Activated gamma-delta T cell treated with anti-CD3 and anti-CD28 coated beads, Interleukin-2, amount 50 U/mL, for 16 hours (primary cell): ENCODE measurements around the gene KLC1.
A peak's percentile ranks its signal among the peaks of the same experiment; 100 is the strongest.

Experiments
- DNase-seq: peaks from one replicate; pipeline ENCODE4 v3.0.0-alpha.2; 2020; ENCODE audit warnings: low read depth

KLC1 gene

DNA sequence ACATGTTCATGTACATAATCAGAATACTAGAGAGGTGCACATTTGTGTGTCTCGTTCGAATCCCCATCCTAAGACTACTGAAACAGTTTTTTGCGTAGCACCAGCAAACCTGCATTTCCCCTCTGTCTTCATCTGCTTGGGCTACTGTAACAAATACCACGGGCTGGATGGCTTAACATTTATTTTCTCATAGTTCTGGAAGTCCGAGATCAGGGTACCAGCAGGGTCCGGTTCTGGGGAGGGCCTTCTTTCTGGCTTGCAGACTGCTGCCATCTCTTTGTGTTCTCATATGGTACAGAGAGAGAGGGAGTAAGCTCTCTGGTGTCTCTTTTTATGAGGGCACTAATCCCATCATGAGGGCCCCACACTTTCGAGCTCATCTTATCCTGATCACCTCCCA, 30.6 kb downstream of the KLC1 start:
- DNase-seq: no peak

DNA sequence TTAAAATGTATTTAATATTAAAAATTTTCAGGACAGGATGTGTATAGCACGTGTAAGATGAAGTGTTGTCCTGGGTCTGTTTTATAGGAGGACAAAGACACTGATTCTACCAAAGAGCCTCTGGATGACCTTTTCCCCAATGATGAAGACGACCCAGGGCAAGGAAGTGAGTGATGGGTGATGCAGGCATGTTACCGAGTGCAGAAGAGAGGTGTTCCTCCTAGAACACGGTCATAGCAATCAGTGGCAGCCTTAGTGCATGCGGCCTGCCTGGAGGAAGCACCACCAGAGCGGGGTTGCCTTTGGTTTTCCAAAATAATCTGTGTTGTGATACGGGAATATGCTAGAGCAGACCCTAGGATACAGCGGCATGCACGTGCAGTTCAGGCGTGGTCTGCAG, 33.0 kb downstream of the KLC1 start:
- no peak for DNase-seq

DNA sequence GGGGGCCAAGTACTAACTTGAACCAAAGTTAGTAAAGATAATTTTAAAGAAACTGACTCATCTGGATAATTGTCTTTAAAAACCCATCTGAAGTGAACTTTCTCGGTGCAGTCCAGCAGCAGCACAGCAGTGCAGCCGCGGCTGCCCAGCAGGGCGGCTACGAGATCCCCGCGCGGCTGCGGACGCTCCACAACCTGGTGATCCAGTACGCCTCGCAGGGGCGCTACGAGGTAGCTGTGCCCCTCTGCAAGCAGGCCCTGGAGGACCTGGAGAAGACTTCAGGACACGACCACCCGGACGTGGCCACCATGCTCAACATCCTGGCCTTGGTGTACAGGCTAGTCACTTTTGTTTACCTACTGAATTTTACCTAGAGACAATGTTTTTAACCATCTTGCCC, 33.6 kb downstream of the KLC1 start:
- no peak for DNase-seq

DNA sequence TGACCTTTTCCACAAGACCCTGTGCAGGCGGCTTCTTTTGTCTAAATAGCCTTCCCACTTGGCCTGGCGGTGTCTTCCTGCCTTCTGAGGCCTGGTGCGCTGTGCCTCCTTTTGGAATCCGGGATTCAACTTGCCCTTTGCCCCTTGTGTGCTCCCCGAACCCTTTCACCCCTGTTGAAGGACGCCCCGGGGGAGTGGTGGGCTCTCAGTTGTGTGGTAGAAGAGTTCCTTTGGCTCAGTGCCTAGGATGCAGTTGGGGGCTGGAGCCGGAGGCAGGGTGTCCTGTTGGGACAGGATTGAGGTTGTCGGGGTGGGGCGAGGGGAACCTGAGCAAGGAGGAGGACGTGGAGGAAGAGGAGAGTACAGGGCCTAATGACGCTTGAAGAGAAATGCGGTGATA, 34.5 kb downstream of the KLC1 start:
- DNase-seq: no peak

DNA sequence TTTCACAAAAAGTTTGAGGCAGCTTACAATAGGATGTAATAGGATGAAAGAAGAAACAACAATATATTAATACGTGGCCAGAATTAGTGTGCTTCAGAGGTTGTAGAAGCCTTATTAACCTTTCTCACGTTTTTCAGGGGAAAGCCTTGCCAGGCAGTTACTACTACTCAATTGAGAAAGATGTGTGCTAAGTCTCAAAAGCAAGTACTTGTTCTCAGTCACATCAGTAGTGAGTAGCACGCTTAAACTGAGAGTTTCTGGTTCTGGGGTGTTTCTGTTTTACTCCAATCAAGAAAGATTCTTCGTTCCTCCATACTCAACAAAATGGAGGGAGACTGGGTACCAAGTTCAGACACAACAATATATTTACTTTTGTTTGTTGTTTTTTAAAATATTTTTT, 38.7 kb downstream of the KLC1 start:
- no peak for DNase-seq

DNA sequence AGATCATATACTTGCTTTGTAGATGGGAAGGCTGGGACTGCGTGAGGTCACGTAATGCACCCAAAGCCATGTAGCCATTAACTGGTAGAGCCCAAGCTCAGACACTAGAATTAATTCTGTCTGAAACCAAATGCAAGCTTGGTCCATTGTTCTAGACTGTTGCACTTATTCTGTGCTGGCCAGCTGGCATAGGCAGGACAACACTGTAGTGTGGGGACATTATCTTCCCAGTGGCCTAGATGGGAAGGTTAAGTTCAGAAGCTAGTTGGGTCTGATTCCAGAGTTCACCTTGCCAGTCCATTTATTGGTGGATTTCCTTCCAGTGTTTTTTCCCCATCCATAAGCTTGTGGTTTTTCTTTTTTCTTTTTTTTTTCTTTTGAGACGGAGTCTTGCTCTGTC, 39.1 kb downstream of the KLC1 start:
- DNase-seq: no peak

DNA sequence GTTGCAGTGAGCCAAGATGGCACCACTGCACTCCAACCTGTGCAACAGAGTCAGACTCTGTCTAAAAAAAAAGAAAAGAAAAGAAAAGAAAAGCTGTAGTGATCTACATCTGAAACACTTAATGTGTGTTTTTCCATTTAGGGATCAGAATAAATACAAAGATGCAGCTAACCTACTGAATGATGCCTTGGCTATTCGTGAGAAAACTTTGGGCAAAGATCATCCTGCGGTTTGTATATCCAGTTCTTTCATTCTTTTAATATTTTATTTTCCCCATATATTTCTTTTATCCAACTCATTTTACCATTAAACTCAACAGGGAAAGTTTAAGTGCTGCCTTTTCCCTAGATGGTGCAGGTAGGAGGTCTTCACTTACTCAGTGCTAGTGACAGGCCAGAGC, 40.4 kb downstream of the KLC1 start:
- no peak for DNase-seq

DNA sequence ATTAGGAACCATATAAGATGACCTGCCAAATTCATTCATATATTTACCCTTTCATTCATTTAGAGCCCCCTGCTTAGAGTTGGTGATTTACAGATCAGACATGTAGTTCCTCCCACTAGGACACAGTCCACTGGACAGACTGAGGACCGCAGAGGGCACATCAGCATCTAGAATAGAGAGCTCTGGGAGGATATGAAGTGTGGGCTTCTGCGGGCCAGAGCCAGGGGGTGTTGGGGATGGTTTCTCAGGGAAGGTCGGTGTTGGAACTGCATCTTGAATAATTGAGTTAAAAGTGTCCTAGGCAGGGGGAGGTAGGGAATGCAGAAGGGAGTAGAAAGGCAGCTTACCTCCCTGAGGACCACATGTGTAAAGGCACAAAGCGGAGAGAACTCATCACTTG, 42.9 kb downstream of the KLC1 start:
- no peak for DNase-seq

DNA sequence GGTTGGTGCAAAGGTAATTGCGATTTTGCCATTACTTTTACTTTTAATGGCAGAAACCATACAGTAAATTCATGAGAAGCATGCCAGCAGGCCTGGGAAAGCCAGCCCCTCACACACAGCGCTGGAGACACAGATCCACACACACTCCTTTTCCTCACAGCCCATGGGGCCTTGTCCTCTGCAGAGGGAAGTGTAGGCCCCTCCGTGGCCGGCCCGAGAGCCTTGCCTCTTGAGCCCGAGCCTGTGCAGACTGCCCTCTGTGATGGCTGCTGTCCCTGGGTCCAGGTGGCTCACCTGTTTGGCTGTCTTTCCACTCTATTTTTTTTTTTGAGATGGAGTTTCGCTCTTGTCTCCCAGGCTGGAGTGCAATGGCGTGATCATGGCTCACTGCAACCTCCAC, 46.9 kb downstream of the KLC1 start:
- no peak for DNase-seq

DNA sequence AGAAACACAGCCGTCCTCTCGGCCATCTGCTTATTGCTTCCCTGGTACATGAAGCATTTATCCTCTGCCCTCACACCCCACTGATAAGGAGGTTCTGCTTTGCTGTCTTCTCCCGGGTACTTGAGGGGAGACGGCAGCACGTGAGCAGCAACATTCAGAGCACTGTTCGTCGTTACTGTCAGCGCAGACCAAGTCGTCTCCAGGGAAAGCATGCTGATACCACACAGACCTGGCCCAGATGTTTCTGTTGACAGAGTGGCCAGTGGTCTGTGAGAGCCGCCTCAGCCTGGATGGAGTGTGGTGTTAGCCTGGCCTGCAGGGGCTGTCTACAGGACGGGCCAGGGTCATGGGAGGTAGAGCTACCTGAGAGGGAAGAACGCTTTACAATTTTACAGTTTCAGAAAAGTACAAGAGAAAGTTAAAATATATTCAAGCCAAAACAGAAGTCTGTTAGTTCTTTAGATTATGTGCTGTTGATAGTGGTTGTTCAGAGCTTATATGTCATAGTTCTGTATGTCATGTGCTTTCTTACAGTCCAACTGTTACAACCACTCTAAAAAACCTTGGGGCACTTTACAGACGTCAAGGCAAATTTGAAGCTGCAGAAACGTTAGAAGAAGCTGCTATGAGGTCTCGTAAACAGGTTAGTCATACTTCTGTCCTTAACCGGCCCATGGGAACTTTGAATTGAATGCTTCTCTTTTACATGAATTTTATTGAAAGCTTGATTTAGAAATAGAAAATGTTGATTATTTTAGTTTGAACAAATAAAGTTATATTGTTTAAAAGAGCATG, 48.1 kb downstream of the KLC1 start:
- DNase-seq: no peak

DNA sequence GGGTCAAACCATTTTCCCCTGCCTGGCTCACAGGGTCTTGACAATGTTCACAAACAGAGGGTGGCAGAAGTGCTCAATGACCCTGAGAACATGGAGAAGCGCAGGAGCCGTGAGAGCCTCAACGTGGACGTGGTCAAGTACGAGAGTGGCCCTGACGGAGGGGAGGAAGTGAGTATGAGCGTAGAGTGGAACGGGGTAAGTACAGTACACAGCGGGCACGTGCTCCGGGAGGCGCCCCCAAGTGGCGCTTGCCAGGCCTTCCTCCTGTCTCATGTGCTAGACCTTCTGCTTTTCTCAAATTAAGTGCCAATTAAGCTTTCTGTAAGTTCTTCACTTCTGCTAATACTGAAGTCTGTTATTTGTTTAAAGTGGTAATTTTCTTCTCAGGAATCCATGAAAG, 50.3 kb downstream of the KLC1 start:
- peak; percentile 17 for DNase-seq

DNA sequence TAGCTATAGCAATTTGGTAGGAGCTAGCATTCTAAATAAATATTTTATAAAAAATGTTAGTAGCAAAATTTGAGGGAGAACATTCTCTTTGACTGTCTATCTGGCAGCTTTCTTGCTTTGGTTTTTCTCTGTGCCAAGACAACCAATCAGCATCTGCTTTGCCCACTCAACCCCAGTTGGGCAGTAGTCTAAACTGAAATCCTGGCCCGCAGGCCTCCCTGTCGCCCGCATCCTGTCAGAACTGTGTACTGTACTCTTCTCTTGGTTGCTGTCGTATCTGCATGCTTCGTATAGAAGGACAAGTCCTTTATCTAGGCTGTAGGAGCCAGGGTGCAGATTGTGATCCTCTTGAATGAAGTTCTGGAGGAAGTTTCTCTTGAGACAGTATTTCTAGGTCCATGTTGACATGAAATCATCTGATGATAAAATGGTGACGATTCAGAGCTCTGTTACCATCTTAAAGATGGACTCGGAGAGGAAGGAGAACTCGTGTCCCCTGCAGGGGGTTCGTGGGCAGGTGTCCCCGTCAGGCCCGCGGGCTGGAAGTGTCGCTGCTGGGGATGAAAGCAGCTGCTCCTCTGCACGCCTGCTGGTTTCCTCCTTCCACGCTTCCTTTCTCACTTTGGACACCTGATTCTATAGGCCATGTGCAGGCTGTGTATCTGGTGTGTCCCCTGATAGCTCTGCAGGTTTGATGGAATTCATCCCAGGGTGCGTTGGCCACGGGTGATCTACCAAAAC, 51.6 kb downstream of the KLC1 start:
- DNase-seq: no peak

DNA sequence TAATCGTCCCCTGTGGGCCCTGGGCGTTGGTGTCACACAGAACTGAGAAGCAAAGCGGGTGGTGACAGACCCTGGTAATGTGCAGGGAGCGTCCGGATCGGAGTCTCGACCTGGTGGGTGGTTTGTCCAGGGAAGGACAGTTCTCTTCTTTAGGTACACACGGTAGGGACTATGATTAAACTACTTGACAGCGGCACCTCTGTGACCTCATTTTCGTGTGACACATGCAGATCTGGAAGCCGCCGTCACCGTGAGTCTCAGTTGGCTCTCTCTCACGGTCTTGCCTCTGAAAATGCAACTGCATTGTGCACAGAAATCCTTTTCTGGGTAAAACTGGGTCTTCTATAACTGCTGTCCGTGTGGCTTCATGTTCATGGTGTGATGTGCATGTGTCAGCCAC, 54.1 kb downstream of the KLC1 start:
- DNase-seq: no peak

DNA sequence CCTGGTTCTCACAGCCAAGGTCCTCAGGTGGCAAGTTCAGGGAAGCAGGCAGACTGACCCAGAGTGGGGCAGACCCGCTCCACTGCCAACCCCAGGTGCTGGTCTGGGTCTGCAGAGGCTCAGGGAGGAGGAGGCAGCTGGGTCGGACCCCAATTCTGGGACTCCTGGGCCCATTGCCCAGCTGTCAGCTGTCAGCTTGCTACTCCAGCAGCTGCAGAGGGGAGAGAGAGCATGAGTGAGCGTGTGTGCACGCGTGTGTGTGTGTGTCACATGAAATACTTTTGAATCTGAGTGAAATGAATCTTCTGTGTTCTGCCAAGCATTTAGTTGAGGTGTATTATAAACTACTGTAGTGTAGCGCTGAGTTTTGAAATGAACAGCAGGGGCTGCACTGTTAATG, 55.5 kb downstream of the KLC1 start:
- DNase-seq: no peak

DNA sequence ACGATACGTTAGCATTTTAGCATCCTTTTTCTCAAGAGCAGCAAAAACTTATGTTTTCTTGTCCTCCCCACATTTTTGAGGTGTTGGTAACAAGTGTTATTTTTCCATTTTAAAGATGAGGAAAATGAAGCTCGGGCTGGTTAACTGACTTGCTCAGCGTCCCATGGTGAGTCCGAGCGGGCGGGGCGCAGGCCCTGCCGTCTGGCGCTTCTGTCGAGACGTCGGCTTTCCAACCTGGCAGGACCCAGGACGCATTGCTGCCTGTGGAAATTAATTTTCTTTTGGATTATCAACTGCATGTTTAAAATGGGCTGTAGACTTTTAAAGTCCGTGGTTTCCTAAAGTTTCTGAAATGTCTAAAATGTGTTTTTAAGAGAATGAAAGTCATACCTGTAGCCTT, 55.9 kb downstream of the KLC1 start:
- no peak for DNase-seq

DNA sequence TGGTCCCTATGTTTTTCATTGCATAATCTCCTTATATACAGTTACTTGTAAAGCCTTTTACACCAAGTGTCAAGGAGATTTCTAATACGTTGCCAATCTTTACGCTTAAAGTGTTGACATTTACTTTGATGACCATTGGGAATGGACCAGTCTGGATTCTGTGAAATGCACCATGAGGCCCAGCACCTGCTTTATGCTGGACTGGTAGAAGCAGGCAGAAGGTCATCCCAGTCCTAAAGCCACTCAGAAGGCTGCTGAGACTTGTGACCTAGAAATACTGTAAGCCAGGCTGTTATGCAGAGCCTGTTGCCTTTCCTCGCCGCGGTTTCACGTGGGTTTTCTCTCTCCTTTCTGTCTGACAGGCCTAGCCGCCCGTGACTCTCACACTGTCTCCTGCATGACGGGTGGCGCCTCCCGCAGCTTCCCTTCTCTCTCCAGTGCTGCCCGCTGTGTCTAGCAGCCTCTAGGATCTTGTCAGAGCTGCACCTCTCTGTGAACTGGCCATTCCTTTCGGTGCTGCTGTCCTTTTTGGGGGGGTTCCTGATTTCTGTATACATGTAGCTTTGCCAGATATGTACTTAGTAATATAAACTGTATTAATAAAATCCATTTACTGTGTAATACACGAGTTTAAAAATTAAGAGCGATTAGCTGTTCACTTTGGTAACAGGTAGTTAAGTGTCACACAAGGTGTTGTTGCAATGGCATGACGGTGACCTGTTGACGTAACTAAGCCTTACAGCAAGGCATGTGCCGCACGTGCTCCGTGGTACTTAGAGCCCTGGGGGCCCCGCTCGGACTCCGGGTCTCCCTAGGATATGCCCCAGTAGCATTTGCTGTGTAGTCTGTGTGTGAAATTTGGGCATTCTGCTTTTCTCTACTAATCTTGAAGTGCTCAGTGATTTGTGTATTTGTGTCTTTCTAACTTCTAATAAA, 56.5 kb downstream of the KLC1 start:
- no peak for DNase-seq

DNA sequence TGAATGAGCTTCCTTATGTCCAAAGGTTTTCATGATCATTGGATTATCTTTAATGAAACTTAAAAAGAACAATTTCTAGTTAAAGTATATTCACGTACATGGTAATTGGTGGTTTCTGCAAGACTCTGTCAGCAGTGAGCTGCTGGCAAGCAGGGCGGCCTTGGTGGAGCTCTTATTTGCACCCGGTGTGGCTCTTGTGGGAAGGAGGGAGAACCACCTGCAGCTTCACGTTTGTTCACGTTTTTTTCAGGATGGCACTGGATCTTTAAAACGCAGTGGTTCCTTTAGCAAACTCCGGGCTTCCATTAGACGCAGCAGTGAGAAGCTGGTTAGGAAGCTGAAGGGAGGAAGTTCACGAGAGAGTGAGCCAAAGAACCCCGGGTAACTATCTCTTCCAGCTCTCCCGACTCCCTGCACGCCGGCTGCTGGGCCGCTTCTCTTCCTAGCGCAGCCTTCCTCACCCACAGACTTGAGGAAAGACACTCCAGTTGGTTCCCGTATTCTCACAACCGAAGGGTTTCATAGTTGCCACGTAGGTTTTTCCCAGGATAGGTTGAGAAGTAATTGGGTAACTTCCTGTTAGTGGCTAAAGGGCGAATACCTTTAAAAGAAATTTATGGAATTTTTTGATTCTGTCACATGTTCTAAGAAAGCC, 57.9 kb downstream of the KLC1 start:
- DNase-seq: no peak

DNA sequence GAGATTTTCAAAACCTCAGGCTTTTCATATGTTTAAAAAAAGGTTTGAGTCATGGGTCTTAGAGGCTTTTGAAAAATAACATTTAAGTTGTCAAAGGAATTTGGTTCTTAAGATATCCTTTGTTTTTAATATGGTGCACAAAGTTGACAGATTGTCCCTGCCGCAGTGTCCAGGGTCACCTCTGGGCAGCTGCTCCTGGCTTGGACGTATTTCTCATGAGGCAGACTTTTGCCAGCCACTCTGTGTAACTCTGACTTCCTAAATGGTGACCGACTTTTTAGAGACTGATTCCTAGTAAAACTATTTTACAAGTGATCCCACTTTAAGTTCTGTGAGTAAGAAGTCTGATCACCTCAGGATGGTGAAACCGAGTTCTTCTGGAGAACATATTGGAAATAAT, 58.7 kb downstream of the KLC1 start:
- no peak for DNase-seq

DNA sequence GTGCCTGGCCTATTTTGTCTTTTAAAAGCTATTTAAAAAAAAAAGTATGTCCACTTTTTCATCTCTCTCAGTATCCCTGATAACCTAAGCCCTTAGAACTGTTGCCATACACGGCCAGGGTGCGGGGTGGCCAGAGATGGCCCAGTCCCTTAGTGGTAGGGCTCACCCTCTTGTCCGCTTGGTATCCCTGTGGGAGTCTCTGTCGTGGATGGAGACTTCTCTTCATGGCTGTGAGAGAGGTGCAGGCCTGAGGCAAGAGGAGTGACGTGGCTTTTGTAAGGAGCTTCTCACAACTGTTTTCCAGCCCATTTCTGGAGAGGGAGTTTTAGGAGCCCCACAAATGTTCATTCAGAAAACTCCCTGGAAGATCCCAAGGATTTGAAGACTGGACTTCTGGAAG, 59.4 kb downstream of the KLC1 start:
- DNase-seq: no peak

DNA sequence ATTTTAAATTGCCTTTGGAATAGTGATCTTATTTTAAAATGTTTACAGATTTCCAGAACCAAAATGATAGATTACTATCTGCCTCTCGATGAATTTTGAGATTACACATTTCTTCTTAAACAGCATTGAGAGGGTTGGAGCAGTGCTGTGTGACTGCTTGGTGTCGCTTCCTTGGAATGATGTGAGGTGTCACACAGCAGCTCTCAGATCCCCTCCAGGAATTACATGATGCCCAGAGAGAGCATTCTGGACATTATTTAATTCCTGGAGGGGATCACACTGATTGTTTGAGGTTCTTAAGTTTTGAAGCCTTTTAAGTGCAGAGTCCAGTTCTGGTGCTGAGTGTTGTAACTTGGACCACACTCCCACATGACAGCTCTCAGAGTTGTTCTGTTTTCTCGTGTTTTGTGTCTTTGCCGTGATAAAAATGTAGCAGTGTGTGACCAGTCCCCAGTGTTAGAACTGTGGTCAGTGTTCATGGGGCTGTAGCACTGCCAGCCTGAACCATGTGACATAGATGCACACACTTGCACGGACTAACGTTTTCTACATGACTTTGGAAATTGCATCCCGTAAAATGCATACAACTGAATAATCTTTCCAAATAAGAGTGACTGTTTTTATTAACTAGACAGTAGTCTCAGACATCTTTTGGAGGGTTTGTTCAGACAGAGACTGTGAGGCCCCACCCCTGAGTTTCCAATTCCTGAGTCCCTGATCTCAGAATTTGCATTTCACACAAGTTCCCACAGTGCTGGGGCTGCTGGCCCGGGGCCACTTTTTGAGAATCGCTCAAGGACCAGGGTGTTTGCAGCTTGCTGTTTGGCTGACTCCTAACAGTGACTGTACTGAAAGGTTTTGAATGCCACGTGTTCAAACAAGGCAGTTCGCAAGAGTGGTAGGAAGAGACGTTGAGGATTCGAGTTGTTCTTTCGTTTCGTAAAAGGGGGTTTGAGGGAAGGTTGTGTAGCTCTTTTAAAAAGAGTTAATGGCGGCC, 60.2 kb downstream of the KLC1 start:
- no peak for DNase-seq

DNA sequence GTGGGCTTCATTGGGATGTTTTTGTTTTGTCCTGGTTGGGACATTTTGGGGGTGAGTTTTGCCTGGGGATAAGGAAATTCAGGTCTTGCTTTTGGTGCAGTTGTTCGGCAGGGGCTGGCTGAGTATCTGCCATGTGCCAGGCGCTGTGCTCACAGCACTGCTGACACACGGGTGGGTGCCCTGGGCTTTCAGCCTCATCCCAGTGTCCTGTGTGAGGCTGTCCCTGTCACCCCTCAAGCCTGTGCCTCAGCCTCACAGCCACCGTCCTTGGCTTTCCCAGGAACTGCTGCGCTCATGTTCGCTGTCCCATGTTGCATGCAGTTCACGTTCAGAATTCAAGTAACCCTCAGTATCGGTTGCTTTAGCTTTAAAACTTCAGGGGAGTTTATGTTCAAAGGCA, 61.3 kb downstream of the KLC1 start:
- DNase-seq: no peak
